ENCODE results near the gene CMKLR1. TPM values are rescaled to one million over a fixed set of nuclear protein-coding genes. Genes with fewer than 3 reads are reported as not detected.

CMKLR1 gene
- polyA plus RNA-seq, 3 donors: 7.5 to 11.6 (median 7.9) TPM

- no peak for DNase-seq
- Mint-ChIP-seq H3K27ac (no peak overlapping the region), H3K4me1 (peaks cover 2% of the 10 kb centered on the region), H3K4me3 (no peak overlapping the region), H3K27me3 (ENCODE audit: low read depth in 3 of 3) (peaks cover 2 to 11% (median 9%) of the 10 kb centered on the region in 3 donors), H3K9me3 (peaks cover 15 to 36% (median 31%) of the 10 kb centered on the region in 7 donors), H3K36me3 (no peaks in the 10 kb centered on the region)
- no peak overlapping the region for H3K27ac ChIP-seq (ENCODE audit: low read depth in 1 of 2, low read length in 2 of 2)
- no peak overlapping the region for H3K4me2 ChIP-seq (replicated peaks; ENCODE audit: extremely low read depth, low read length, poor library complexity, severe bottlenecking)
- no peak for TF ChIP-seq CTCF (IDR thresholded peaks at IDR 0.05)
- H3K9me3 ChIP-seq (replicated peaks in 1 of 2; ENCODE audit: control insufficient read depth in 1 of 2, insufficient read depth in 1 of 2, low read length in 2 of 2): peaks cover 11 to 34% of the 10 kb centered on the region in 2 donors
- no peaks in the 10 kb centered on the region for H3K79me2 ChIP-seq (ENCODE audit: insufficient read depth, low read length)
- no peaks in the 10 kb centered on the region for H3K4me1 ChIP-seq (ENCODE audit: control insufficient read depth in 1 of 2, insufficient read depth in 2 of 2, low read length in 2 of 2)
- H3K36me3 ChIP-seq (replicated peaks in 1 of 2; ENCODE audit: control insufficient read depth in 1 of 2, insufficient read depth in 2 of 2, low read length in 2 of 2): no peaks in the 10 kb centered on the region
- H4K20me1 ChIP-seq (ENCODE audit: insufficient read depth, low read length): no peaks in the 10 kb centered on the region
- H3K9ac ChIP-seq (ENCODE audit: insufficient read depth, low read length, poor library complexity, severe bottlenecking): no peak overlapping the region
- intact Hi-C loops (cut with micrococcal nuclease): no loop called here
- H3K27me3 ChIP-seq (ENCODE audit: control insufficient read depth in 2 of 2, insufficient read depth in 2 of 2, low read length in 2 of 2): peaks cover 0 to 2% of the 10 kb centered on the region in 2 donors
- no peak overlapping the region for H3K4me3 ChIP-seq (replicated peaks in 1 of 3; ENCODE audit: low read depth in 2 of 3, low read length in 3 of 3)
- no peak overlapping the region for H2AFZ ChIP-seq (ENCODE audit: insufficient read depth, low read depth, low read length, poor library complexity, severe bottlenecking)
Measured at GRCh38 chr12:108260969-108261368, 78.1 kb downstream of the CMKLR1 start.

GRCh38 chr12:108260039-108260438 is 79.1 kb downstream of the CMKLR1 start:
- H3K9me3 Mint-ChIP-seq: peaks cover 15 to 36% (median 31%) of the 10 kb centered on the region in 7 donors
- no peak overlapping the region for H2AFZ ChIP-seq (ENCODE audit: insufficient read depth, low read depth, low read length, poor library complexity, severe bottlenecking)
- TF ChIP-seq CTCF (IDR thresholded peaks at IDR 0.05): no peak
- H3K4me2 ChIP-seq (replicated peaks; ENCODE audit: extremely low read depth, low read length, poor library complexity, severe bottlenecking): no peak overlapping the region
- DNase-seq: no peak
- H3K27me3 Mint-ChIP-seq (ENCODE audit: low read depth in 3 of 3): peaks cover 2 to 9% (median 9%) of the 10 kb centered on the region in 3 donors
- H3K4me3 ChIP-seq (replicated peaks in 1 of 3; ENCODE audit: low read depth in 2 of 3, low read length in 3 of 3): no peak overlapping the region
- H3K27ac Mint-ChIP-seq: no peak overlapping the region
- WGBS (ENCODE audit: insufficient coverage): no CpG with 5 or more reads among the region's 3 CpGs
- no peak overlapping the region for H3K4me3 Mint-ChIP-seq
- H3K36me3 ChIP-seq (replicated peaks in 1 of 2; ENCODE audit: control insufficient read depth in 1 of 2, insufficient read depth in 2 of 2, low read length in 2 of 2): no peaks in the 10 kb centered on the region
- no peaks in the 10 kb centered on the region for H4K20me1 ChIP-seq (ENCODE audit: insufficient read depth, low read length)
- peaks cover 0 to 2% of the 10 kb centered on the region in 2 donors for H3K27me3 ChIP-seq (ENCODE audit: control insufficient read depth in 2 of 2, insufficient read depth in 2 of 2, low read length in 2 of 2)
- peaks cover 5% of the 10 kb centered on the region for H3K4me1 Mint-ChIP-seq
- no peaks in the 10 kb centered on the region for H3K4me1 ChIP-seq (ENCODE audit: control insufficient read depth in 1 of 2, insufficient read depth in 2 of 2, low read length in 2 of 2)
- no peaks in the 10 kb centered on the region for H3K79me2 ChIP-seq (ENCODE audit: insufficient read depth, low read length)
- peaks cover 11 to 34% of the 10 kb centered on the region in 2 donors for H3K9me3 ChIP-seq (replicated peaks in 1 of 2; ENCODE audit: control insufficient read depth in 1 of 2, insufficient read depth in 1 of 2, low read length in 2 of 2)
- H3K27ac ChIP-seq (ENCODE audit: low read depth in 1 of 2, low read length in 2 of 2): no peak overlapping the region
- intact Hi-C loops (cut with micrococcal nuclease): no loop called here
- H3K9ac ChIP-seq (ENCODE audit: insufficient read depth, low read length, poor library complexity, severe bottlenecking): no peak overlapping the region
- H3K36me3 Mint-ChIP-seq: no peaks in the 10 kb centered on the region
